ENCODE data around the gene ANKRD23. TPM values are rescaled to one million over a fixed set of nuclear protein-coding genes. Genes with fewer than 3 reads are reported as not detected.
A peak's percentile ranks its signal among the peaks of the same experiment; 100 is the strongest.

The ANKRD23 gene
- total RNA-seq, 2 experiments from 2014 or later: 16.5 to 17.8 TPM

DNA sequence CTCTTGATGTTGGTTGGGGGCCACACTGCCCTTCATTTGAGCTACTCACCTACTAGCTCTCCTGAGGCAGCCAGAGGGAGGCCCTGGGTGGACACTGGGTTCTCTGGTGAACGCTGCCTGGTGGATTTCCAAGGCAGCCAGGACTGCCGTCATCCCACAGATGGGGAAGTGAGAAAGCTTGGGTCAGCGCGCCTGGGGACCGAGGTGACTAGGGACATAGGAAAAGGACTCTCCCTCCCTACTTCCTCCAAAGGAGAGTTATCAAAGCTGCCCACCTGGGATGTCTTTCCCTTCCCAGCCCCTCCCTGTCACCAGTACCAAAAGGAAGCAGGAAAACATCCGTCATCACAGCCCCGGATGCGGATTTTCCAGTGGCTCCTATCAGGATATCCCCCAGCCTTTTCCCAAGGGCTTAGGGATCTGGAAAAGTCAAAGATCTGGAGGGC is 29.9 kb upstream of the ANKRD23 start:
- peaks cover 19% of the 10 kb centered on the region for H3K4me1 Mint-ChIP-seq
- peaks cover 4% of the 10 kb centered on the region for H3K27me3 Mint-ChIP-seq
- H3K27ac Mint-ChIP-seq: no peak overlapping the region
- ATAC-seq (ENCODE audit: low read depth) (no peak), DNase-seq (no peak)
- no peak overlapping the region for H3K4me3 Mint-ChIP-seq
- POLR2A ChIA-PET: no interaction called here
- H3K36me3 Mint-ChIP-seq: no peaks in the 10 kb centered on the region
- H3K9me3 Mint-ChIP-seq: no peaks in the 10 kb centered on the region

GRCh38 chr2:96872591-96873349 is 28.9 kb upstream of the ANKRD23 start:
- Mint-ChIP-seq H3K9me3 (no peaks in the 10 kb centered on the region), H3K4me3 (no peak overlapping the region), H3K36me3 (peaks cover 2% of the 10 kb centered on the region), H3K27me3 (peaks cover 4% of the 10 kb centered on the region), H3K4me1 (peaks cover 22% of the 10 kb centered on the region), H3K27ac (no peak overlapping the region)
- POLR2A ChIA-PET: no interaction called here
- ATAC-seq (ENCODE audit: low read depth): no peak
- no peak for DNase-seq

GRCh38 chr2:96870626-96871255 is 26.9 kb upstream of the ANKRD23 start:
- Mint-ChIP-seq H3K27me3 (peaks cover 6% of the 10 kb centered on the region), H3K4me1 (peaks cover 30% of the 10 kb centered on the region), H3K4me3 (peak overlapping the region; percentile 77), H3K9me3 (no peaks in the 10 kb centered on the region), H3K27ac (peak overlapping the region; percentile 80), H3K36me3 (peaks cover 3% of the 10 kb centered on the region)
- DNase-seq: peak; percentile 72
- peak; percentile 27 for ATAC-seq (ENCODE audit: low read depth)
- POLR2A ChIA-PET: interaction anchor here (0.8 to 3.5 kb wide), 4 partner anchors 10 to 92 kb away, joined by 4 to 41 read pairs (median 4); partner anchors contain the start of gene ANKRD39

DNA sequence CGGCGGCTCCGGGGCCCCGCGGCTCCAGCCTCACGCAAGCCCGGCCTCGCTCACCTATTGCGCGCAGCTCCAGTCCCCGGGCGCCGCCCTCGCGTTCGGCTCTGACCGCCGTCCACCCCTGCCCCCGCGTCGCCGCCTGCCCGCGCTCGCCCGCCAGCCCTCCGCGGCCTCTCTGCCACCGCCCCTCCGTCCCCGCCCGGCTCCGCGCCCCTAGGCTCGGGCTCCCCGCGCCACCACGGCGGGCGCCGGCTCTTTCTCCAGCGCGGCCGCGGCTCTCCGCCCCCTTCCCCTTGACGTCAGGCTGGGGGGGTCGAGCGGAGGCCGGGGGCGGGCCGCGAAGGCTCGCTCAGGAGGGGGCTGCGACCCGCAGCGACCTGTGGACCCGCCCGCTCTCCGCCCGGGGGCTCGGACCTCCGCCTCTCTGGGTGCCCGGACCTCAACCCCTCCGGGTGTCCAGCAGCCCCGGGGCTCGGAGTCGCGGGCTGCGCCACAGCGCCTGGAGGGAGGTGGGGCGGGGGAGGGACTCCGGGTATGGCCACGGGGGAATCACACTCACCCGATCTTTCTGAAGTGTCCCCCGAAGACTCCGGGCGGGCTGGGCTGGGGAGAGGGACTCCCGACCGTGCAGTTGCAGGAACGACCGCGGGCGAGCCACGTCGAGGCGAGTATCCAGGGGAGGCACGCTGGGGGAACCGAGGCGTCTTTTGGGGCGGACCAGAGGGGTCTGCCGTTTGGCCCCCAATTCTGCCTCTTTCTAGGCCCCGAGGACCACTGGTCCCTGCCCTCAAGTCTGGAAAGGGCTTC is 26.2 kb upstream of the ANKRD23 start, which contains the start of gene SEMA4C:
Gene SEMA4C (minus strand): TSS at position 259 of the 804 bp plus-strand sequence. CDS start 2,194 bp downstream, outside the sequence.
- H3K36me3 Mint-ChIP-seq: peaks cover 3% of the 10 kb centered on the region
- peaks cover 32% of the 10 kb centered on the region for H3K4me1 Mint-ChIP-seq
- no peaks in the 10 kb centered on the region for H3K9me3 Mint-ChIP-seq
- H3K27ac Mint-ChIP-seq: peak within 1 kb of the TSS; percentile 80
- peak; percentile 76 for DNase-seq
- H3K27me3 Mint-ChIP-seq: peaks cover 6% of the 10 kb centered on the region
- POLR2A ChIA-PET: interaction anchor here (0.8 to 3.5 kb wide), 7 partner anchors 11 to 93 kb away, joined by 3 to 41 read pairs (median 4); partner anchors contain the start of gene ANKRD39
- H3K4me3 Mint-ChIP-seq: peak within 1 kb of the TSS; percentile 77
- peak; percentile 15 for ATAC-seq (ENCODE audit: low read depth)

DNA sequence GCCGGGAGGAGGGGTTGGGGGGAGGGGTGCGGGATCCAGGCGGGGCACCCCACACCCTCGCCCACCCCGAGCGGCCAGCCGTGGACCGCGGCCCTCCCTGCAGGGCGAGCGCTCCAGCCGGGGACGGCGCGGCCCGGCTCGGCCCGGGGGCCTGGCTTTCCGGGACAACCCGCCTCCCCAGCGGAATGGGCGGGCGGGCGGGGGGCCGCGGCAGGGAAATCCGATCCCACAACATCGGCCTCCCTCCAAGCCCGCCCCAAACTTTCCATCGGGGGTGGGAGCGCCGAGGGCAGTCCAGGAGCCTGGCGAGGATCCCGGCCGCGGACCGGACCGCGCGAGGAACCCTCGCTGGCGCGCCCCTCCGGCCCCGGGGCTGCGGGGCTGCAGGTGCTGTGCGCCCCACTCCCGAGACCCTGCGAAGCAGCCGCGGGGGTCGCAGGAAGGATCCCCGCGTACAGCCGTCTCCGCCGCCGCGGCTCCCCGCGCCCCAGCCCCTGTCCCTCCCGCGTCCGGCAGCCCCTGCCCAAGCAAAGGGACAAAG is 25.5 kb upstream of the ANKRD23 start:
- H3K4me1 Mint-ChIP-seq: peaks cover 31% of the 10 kb centered on the region
- H3K27ac Mint-ChIP-seq: no peak overlapping the region
- peaks cover 4% of the 10 kb centered on the region for H3K27me3 Mint-ChIP-seq
- H3K4me3 Mint-ChIP-seq: no peak overlapping the region
- no peaks in the 10 kb centered on the region for H3K9me3 Mint-ChIP-seq
- peak; percentile 8 for ATAC-seq (ENCODE audit: low read depth)
- POLR2A ChIA-PET: interaction anchor here (1.0 to 3.5 kb wide), 10 partner anchors 9 to 94 kb away, joined by 3 to 41 read pairs (median 8); partner anchors contain the start of gene ANKRD39
- no peak for DNase-seq
- peaks cover 3% of the 10 kb centered on the region for H3K36me3 Mint-ChIP-seq

GRCh38 chr2:96868555-96869280 is 24.9 kb upstream of the ANKRD23 start:
- Mint-ChIP-seq H3K36me3 (peaks cover 3% of the 10 kb centered on the region), H3K9me3 (no peaks in the 10 kb centered on the region), H3K4me1 (peaks cover 29% of the 10 kb centered on the region), H3K4me3 (peak overlapping the region; percentile 85), H3K27me3 (peaks cover 1% of the 10 kb centered on the region), H3K27ac (peak overlapping the region; percentile 81)
- POLR2A ChIA-PET: interaction anchor here (0.6 to 3.5 kb wide), 15 partner anchors 9 to 244 kb away, joined by 3 to 41 read pairs (median 5); partner anchors contain the start of genes ANKRD36 and ANKRD39
- DNase-seq (peak; percentile 77), ATAC-seq (ENCODE audit: low read depth) (peak; percentile 58)

- Mint-ChIP-seq H3K4me1 (peaks cover 29% of the 10 kb centered on the region), H3K4me3 (peak overlapping the region; percentile 85), H3K27me3 (peaks cover 1% of the 10 kb centered on the region), H3K36me3 (peaks cover 7% of the 10 kb centered on the region), H3K27ac (peak overlapping the region; percentile 81), H3K9me3 (no peaks in the 10 kb centered on the region)
- DNase-seq (peak; percentile 51), ATAC-seq (ENCODE audit: low read depth) (no peak)
- POLR2A ChIA-PET: interaction anchor here (0.6 to 3.5 kb wide), 13 partner anchors 8 to 245 kb away, joined by 3 to 41 read pairs (median 5); partner anchors contain the start of genes ANKRD36 and ANKRD39
Measured at GRCh38 chr2:96867756-96868554, 24.1 kb upstream of the ANKRD23 start.

GRCh38 chr2:96866986-96867755 is 23.4 kb upstream of the ANKRD23 start:
- H3K36me3 Mint-ChIP-seq: peaks cover 8% of the 10 kb centered on the region
- POLR2A ChIA-PET: interaction anchor here (2.2 to 3.5 kb wide), 3 partner anchors 9 to 96 kb away, joined by 10 to 41 read pairs (median 20); partner anchors contain the start of gene ANKRD39
- H3K4me1 Mint-ChIP-seq: peaks cover 27% of the 10 kb centered on the region
- H3K27me3 Mint-ChIP-seq: peaks cover 1% of the 10 kb centered on the region
- peak overlapping the region; percentile 85 for H3K4me3 Mint-ChIP-seq
- DNase-seq (no peak), ATAC-seq (ENCODE audit: low read depth) (no peak)
- H3K9me3 Mint-ChIP-seq: no peaks in the 10 kb centered on the region
- peak overlapping the region; percentile 81 for H3K27ac Mint-ChIP-seq

GRCh38 chr2:96866586-96866985 is 22.8 kb upstream of the ANKRD23 start:
- ATAC-seq (ENCODE audit: low read depth) (no peak), DNase-seq (no peak)
- peak overlapping the region; percentile 72 for H3K27ac Mint-ChIP-seq
- peak overlapping the region; percentile 44 for H3K4me3 Mint-ChIP-seq
- H3K36me3 Mint-ChIP-seq: peaks cover 9% of the 10 kb centered on the region
- peaks cover 28% of the 10 kb centered on the region for H3K4me1 Mint-ChIP-seq
- H3K9me3 Mint-ChIP-seq: no peaks in the 10 kb centered on the region
- peaks cover 1% of the 10 kb centered on the region for H3K27me3 Mint-ChIP-seq
- POLR2A ChIA-PET: no interaction called here

DNA sequence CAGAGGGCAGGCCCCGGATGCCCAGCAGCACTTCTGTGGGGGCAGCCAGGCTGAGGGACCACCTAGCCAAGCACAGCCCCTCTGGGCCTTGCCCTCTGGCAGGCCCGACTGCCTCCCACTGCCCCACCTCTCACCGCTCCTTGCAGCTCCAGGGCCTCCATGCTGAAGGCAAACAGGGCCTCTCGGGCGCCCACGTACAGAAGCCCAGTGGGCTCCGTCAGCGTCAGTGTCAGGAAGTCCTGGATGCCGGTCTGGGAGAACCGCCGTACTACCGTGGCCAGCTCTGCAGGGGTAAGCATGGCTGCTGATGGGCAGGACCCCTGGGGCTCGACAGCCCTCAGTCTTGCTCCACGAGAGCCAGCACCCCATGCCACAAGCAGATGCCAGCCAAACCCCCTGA is 22.3 kb upstream of the ANKRD23 start:
- no peaks in the 10 kb centered on the region for H3K9me3 Mint-ChIP-seq
- no peak overlapping the region for H3K4me3 Mint-ChIP-seq
- no peak for DNase-seq
- ATAC-seq (ENCODE audit: low read depth): no peak
- peaks cover 1% of the 10 kb centered on the region for H3K27me3 Mint-ChIP-seq
- no peak overlapping the region for H3K27ac Mint-ChIP-seq
- POLR2A ChIA-PET: no interaction called here
- peaks cover 28% of the 10 kb centered on the region for H3K4me1 Mint-ChIP-seq
- peaks cover 9% of the 10 kb centered on the region for H3K36me3 Mint-ChIP-seq

- no peak for DNase-seq
- peaks cover 1% of the 10 kb centered on the region for H3K27me3 Mint-ChIP-seq
- POLR2A ChIA-PET: no interaction called here
- no peak for ATAC-seq (ENCODE audit: low read depth)
- H3K4me1 Mint-ChIP-seq: peaks cover 23% of the 10 kb centered on the region
- H3K27ac Mint-ChIP-seq: no peak overlapping the region
- no peak overlapping the region for H3K4me3 Mint-ChIP-seq
- peaks cover 9% of the 10 kb centered on the region for H3K36me3 Mint-ChIP-seq
- H3K9me3 Mint-ChIP-seq: no peaks in the 10 kb centered on the region
Measured at GRCh38 chr2:96865654-96866053, 21.8 kb upstream of the ANKRD23 start.

Data from activated naive CD8-positive, alpha-beta T cell treated with anti-CD3 and anti-CD28 coated beads, Interleukin-2, amount 10 ng/mL, durations not matched to agents 7 days and 5 days (primary cell).